KMS-11 (cell line): Measurements from ENCODE around the gene THNSL1.
"Not testable (repeated sequence)": the region's sequence is repeated elsewhere in the genome, so short reads cannot be mapped to it uniquely, and the experiment has no call there.

Source experiments
- H2AFZ ChIP-seq: fragments of 200-600 bp; sonication (generic); 2 replicates; pipeline ENCODE4 v1.6.1; 2016; ENCODE audit warnings: antibody characterized with exemption, mixed run types, low read depth
- H3K27ac ChIP-seq: fragments of 200-600 bp; sonication (generic); 2 replicates; pipeline ENCODE4 v1.6.1; 2016; ENCODE audit warnings: mild to moderate bottlenecking, mixed run types
- H3K27me3 ChIP-seq: fragments of 200-600 bp; sonication (generic); 2 replicates; pipeline ENCODE4 v1.6.1; 2017; ENCODE audit warnings: mild to moderate bottlenecking, low read depth, mixed run types, moderate library complexity; ENCODE audit not compliant: insufficient read depth
- H3K36me3 ChIP-seq: fragments of 200-600 bp; sonication (generic); 2 replicates; pipeline ENCODE4 v1.6.1; 2017; ENCODE audit warnings: mild to moderate bottlenecking, mixed run types; ENCODE audit not compliant: insufficient read depth
- H3K4me1 ChIP-seq: fragments of 200-600 bp; sonication (generic); 2 replicates; pipeline ENCODE4 v1.6.1; 2016; ENCODE audit warnings: mild to moderate bottlenecking, low read depth, mixed run types; ENCODE audit not compliant: poor library complexity, severe bottlenecking
- H3K4me2 ChIP-seq: fragments of 200-600 bp; sonication (generic); 2 replicates; pipeline ENCODE4 v1.7.0; 2016; ENCODE audit warnings: mild to moderate bottlenecking, mixed run types
- H3K4me3 ChIP-seq: fragments of 200-600 bp; sonication (generic); IDR thresholded peaks from 2 replicates; pipeline ENCODE4 v1.6.1; 2017; ENCODE audit warnings: low read depth, low read length, mixed read lengths; ENCODE audit not compliant: insufficient read depth
- H3K79me2 ChIP-seq: fragments of 200-600 bp; sonication (generic); 2 replicates; pipeline ENCODE4 v1.6.1; 2016; ENCODE audit warnings: low read depth, mixed run types; ENCODE audit not compliant: insufficient read depth
- H3K9ac ChIP-seq: fragments of 200-600 bp; sonication (generic); 2 replicates; pipeline ENCODE4 v1.6.1; 2016; ENCODE audit warnings: mild to moderate bottlenecking, mixed run types
- H4K20me1 ChIP-seq: fragments of 200-600 bp; sonication (generic); 2 replicates; pipeline ENCODE4 v1.6.1; 2016; ENCODE audit warnings: mild to moderate bottlenecking, mixed run types; ENCODE audit not compliant: insufficient read depth
- CTCF ChIP-seq: fragments of 200-600 bp; sonication (generic); conservative IDR thresholded peaks from 2 replicates; pipeline ENCODE4 v1.6.1; 2017; ENCODE audit warnings: low read depth, mild to moderate bottlenecking, antibody characterized with exemption, low read length, moderate library complexity, mixed read lengths

Gene THNSL1

GRCh38 chr10:24992512-24993133, 23.8 kb upstream of the THNSL1 start:
- no peaks in the 10 kb centered on the region for H3K79me2 ChIP-seq
- no peaks in the 10 kb centered on the region for H3K4me1 ChIP-seq
- H4K20me1 ChIP-seq = no peaks in the 10 kb centered on the region
- H3K4me2 ChIP-seq = no peak overlapping the region
- H3K36me3 ChIP-seq = no peaks in the 10 kb centered on the region
- TF ChIP-seq CTCF = no peak
- no peak overlapping the region for H3K9ac ChIP-seq
- H3K27me3 ChIP-seq = no peaks in the 10 kb centered on the region
- H3K4me3 ChIP-seq = no peak overlapping the region
- no peak overlapping the region for H3K27ac ChIP-seq
- H2AFZ ChIP-seq = no peak overlapping the region

GRCh38 chr10:24993237-24993958, 23.0 kb upstream of the THNSL1 start:
- Histone ChIP-seq H3K4me3 (no peak overlapping the region), H2AFZ (no peak overlapping the region), H3K79me2 (no peaks in the 10 kb centered on the region), H3K4me2 (no peak overlapping the region), H3K27ac (no peak overlapping the region), H3K4me1 (no peaks in the 10 kb centered on the region), H3K27me3 (no peaks in the 10 kb centered on the region), H3K9ac (no peak overlapping the region), H3K36me3 (no peaks in the 10 kb centered on the region), H4K20me1 (no peaks in the 10 kb centered on the region)
- TF ChIP-seq CTCF = no peak

GRCh38 chr10:24995072-24995471, 21.3 kb upstream of the THNSL1 start:
- no peak for TF ChIP-seq CTCF
- Histone ChIP-seq H3K4me2 (no peak overlapping the region), H4K20me1 (no peaks in the 10 kb centered on the region), H3K79me2 (no peaks in the 10 kb centered on the region), H2AFZ (no peak overlapping the region), H3K9ac (no peak overlapping the region), H3K27ac (no peak overlapping the region), H3K4me3 (no peak overlapping the region), H3K27me3 (no peaks in the 10 kb centered on the region), H3K36me3 (no peaks in the 10 kb centered on the region), H3K4me1 (no peaks in the 10 kb centered on the region)

GRCh38 chr10:24998044-24998443, 18.4 kb upstream of the THNSL1 start:
- Histone ChIP-seq H3K9ac (no peak overlapping the region), H2AFZ (no peak overlapping the region), H4K20me1 (no peaks in the 10 kb centered on the region), H3K36me3 (no peaks in the 10 kb centered on the region), H3K27ac (no peak overlapping the region), H3K4me2 (no peak overlapping the region), H3K27me3 (no peaks in the 10 kb centered on the region), H3K4me3 (no peak overlapping the region), H3K4me1 (no peaks in the 10 kb centered on the region), H3K79me2 (no peaks in the 10 kb centered on the region)
- no peak for TF ChIP-seq CTCF

- not testable (repeated sequence) for H3K9ac ChIP-seq, H2AFZ ChIP-seq, H3K27ac ChIP-seq, H3K79me2 ChIP-seq, H3K4me1 ChIP-seq, H3K36me3 ChIP-seq, H3K4me2 ChIP-seq, H3K27me3 ChIP-seq, H3K4me3 ChIP-seq, H4K20me1 ChIP-seq
Observed at GRCh38 chr10:25011591-25011990, 4.8 kb upstream of the THNSL1 start.
